Measurements from ENCODE around the gene MREG. TPM values are rescaled to one million over a fixed set of nuclear protein-coding genes. Genes with fewer than 3 reads are reported as not detected.

Gene MREG
- total and polyA plus RNA-seq, 2 experiments from 2014 or later = 19.4 to 25.3 TPM

- no peaks in the 10 kb centered on the region for H3K27me3 ChIP-seq (ENCODE audit: insufficient read depth)
- Mint-ChIP-seq H3K4me3 (no peak overlapping the region), H3K27me3 (ENCODE audit: insufficient read depth, low read depth, poor library complexity) (peaks cover 5% of the 10 kb centered on the region), H3K9me3 (peaks cover 2% of the 10 kb centered on the region; the same call in 1 of the 3 replicates), H3K4me1 (no peaks in the 10 kb centered on the region), H3K36me3 (ENCODE audit: low read depth) (no peaks in the 10 kb centered on the region; the same call in 2 of the 3 replicates), H3K27ac (no peak overlapping the region)
- peaks cover 15% of the 10 kb centered on the region; the same call in 1 of the 2 replicates for H3K9me2 ChIP-seq (ENCODE audit: insufficient read depth)
- no peak for ATAC-seq
- TF ChIP-seq NANOG (IDR thresholded peaks at IDR 0.05; ENCODE audit: borderline replicate concordance) (no peak), ETS1 (IDR thresholded peaks at IDR 0.05) (no peak), ZNF114 (CRISPR knock-in tag; IDR thresholded peaks at IDR 0.05) (no peak), STAT1 (IDR thresholded peaks at IDR 0.05; ENCODE audit: unreplicated experiment) (no peak), EZH2 (IDR thresholded peaks at IDR 0.05; ENCODE audit: low read depth, unreplicated experiment) (no peak), EZH2phosphoT487 (IDR thresholded peaks at IDR 0.05; ENCODE audit: unreplicated experiment) (no peak), CREB1 (CRISPR knock-in tag; IDR thresholded peaks at IDR 0.05; ENCODE audit: low read depth) (no peak), JUNB (IDR thresholded peaks at IDR 0.05; ENCODE audit: unreplicated experiment) (no peak), ZNF331 (CRISPR knock-in tag; IDR thresholded peaks at IDR 0.05; ENCODE audit: low read depth) (no peak), REST (IDR thresholded peaks at IDR 0.05; ENCODE audit: unreplicated experiment) (no peak), POLR2AphosphoS5 (IDR thresholded peaks at IDR 0.05; ENCODE audit: low read depth) (no peak)
- TF ChIP-seq, protein P1, sequence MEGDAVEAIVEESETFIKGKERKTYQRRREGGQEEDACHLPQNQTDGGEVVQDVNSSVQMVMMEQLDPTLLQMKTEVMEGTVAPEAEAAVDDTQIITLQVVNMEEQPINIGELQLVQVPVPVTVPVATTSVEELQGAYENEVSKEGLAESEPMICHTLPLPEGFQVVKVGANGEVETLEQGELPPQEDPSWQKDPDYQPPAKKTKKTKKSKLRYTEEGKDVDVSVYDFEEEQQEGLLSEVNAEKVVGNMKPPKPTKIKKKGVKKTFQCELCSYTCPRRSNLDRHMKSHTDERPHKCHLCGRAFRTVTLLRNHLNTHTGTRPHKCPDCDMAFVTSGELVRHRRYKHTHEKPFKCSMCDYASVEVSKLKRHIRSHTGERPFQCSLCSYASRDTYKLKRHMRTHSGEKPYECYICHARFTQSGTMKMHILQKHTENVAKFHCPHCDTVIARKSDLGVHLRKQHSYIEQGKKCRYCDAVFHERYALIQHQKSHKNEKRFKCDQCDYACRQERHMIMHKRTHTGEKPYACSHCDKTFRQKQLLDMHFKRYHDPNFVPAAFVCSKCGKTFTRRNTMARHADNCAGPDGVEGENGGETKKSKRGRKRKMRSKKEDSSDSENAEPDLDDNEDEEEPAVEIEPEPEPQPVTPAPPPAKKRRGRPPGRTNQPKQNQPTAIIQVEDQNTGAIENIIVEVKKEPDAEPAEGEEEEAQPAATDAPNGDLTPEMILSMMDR (conservative IDR thresholded peaks at IDR 0.05; ENCODE audit: low read depth in 2 of 2) = no peak
- TF ChIP-seq, protein P2, sequence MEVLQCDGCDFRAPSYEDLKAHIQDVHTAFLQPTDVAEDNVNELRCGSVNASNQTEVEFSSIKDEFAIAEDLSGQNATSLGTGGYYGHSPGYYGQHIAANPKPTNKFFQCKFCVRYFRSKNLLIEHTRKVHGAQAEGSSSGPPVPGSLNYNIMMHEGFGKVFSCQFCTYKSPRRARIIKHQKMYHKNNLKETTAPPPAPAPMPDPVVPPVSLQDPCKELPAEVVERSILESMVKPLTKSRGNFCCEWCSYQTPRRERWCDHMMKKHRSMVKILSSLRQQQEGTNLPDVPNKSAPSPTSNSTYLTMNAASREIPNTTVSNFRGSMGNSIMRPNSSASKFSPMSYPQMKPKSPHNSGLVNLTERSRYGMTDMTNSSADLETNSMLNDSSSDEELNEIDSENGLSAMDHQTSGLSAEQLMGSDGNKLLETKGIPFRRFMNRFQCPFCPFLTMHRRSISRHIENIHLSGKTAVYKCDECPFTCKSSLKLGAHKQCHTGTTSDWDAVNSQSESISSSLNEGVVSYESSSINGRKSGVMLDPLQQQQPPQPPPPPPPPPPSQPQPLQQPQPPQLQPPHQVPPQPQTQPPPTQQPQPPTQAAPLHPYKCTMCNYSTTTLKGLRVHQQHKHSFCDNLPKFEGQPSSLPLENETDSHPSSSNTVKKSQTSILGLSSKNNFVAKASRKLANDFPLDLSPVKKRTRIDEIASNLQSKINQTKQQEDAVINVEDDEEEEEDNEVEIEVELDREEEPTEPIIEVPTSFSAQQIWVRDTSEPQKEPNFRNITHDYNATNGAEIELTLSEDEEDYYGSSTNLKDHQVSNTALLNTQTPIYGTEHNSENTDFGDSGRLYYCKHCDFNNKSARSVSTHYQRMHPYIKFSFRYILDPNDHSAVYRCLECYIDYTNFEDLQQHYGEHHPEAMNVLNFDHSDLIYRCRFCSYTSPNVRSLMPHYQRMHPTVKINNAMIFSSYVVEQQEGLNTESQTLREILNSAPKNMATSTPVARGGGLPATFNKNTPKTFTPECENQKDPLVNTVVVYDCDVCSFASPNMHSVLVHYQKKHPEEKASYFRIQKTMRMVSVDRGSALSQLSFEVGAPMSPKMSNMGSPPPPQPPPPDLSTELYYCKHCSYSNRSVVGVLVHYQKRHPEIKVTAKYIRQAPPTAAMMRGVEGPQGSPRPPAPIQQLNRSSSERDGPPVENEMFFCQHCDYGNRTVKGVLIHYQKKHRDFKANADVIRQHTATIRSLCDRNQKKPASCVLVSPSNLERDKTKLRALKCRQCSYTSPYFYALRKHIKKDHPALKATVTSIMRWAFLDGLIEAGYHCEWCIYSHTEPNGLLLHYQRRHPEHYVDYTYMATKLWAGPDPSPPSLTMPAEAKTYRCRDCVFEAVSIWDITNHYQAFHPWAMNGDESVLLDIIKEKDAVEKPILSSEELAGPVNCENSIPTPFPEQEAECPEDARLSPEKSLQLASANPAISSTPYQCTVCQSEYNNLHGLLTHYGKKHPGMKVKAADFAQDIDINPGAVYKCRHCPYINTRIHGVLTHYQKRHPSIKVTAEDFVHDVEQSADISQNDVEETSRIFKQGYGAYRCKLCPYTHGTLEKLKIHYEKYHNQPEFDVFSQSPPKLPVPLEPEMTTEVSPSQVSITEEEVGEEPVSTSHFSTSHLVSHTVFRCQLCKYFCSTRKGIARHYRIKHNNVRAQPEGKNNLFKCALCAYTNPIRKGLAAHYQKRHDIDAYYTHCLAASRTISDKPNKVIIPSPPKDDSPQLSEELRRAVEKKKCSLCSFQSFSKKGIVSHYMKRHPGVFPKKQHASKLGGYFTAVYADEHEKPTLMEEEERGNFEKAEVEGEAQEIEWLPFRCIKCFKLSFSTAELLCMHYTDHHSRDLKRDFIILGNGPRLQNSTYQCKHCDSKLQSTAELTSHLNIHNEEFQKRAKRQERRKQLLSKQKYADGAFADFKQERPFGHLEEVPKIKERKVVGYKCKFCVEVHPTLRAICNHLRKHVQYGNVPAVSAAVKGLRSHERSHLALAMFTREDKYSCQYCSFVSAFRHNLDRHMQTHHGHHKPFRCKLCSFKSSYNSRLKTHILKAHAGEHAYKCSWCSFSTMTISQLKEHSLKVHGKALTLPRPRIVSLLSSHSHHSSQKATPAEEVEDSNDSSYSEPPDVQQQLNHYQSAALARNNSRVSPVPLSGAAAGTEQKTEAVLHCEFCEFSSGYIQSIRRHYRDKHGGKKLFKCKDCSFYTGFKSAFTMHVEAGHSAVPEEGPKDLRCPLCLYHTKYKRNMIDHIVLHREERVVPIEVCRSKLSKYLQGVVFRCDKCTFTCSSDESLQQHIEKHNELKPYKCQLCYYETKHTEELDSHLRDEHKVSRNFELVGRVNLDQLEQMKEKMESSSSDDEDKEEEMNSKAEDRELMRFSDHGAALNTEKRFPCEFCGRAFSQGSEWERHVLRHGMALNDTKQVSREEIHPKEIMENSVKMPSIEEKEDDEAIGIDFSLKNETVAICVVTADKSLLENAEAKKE (CRISPR knock-in tag; IDR thresholded peaks at IDR 0.05) = no peak
- H3K4me3 ChIP-seq = no peak overlapping the region
- H3F3A ChIP-seq (replicated peaks; ENCODE audit: low read depth) = no peaks in the 10 kb centered on the region
- H3K4me2 ChIP-seq = no peak overlapping the region
- no peaks in the 10 kb centered on the region for H3K79me2 ChIP-seq (replicated peaks; ENCODE audit: insufficient read depth)
- H3K36me3 ChIP-seq (ENCODE audit: insufficient read depth) = no peaks in the 10 kb centered on the region
- DNase-seq (ENCODE audit: low spot score) = no peak
- no peaks in the 10 kb centered on the region for H4K20me1 ChIP-seq (replicated peaks; ENCODE audit: insufficient read depth)
- H3K4me1 ChIP-seq (ENCODE audit: insufficient read depth) = no peaks in the 10 kb centered on the region
- H2AFZ ChIP-seq = no peak overlapping the region
- no peak overlapping the region for H3K27ac ChIP-seq (ENCODE audit: low read depth)
These were observed 110.1 kb downstream of the MREG start for GRCh38 chr2:215903203-215903602.

Measured in GM23338 (cell line).